H1 (cell line): Measurements from ENCODE around the gene ARHGAP22.

Experiments
- ATF3 ChIP-seq: IDR thresholded peaks from 2 replicates; pipeline ENCODE4 v1.6.1; 2011; ENCODE audit warnings: low read depth, mild to moderate bottlenecking, low read length; ENCODE audit not compliant: insufficient read depth
- CBX5 ChIP-seq: fragments of 300-800, 300-1000 bp; sonication (generic); IDR thresholded peaks from 2 replicates; pipeline ENCODE4 v1.7.1; 2016; ENCODE audit warnings: antibody characterized with exemption, low read length, low read depth
- CREB1 ChIP-seq: IDR thresholded peaks from 2 replicates; pipeline ENCODE4 v1.6.1; 2012; ENCODE audit warnings: inconsistent platforms
- CTCF ChIP-seq, 3 experiments: IDR thresholded peaks; 1 replicate in 2 of 3; 2 replicates in 1 of 3; pipeline versions ENCODE4 v1.5.1 to v1.6.1; 2011; ENCODE audit warnings: low read length in 3 of 3, mild to moderate bottlenecking in 3 of 3, inconsistent platforms in 2 of 3, low read depth in 1 of 3, moderate library complexity in 1 of 3; ENCODE audit not compliant: insufficient read depth in 1 of 3; ENCODE audit errors: control extremely low read depth in 1 of 3
- EZH2 ChIP-seq: fragments of 200-600 bp; sonication (generic); IDR thresholded peaks from 2 replicates; pipeline ENCODE4 v1.7.1; 2012; ENCODE audit warnings: low read depth, mild to moderate bottlenecking, moderate library complexity, low read length, inconsistent platforms; ENCODE audit not compliant: severe bottlenecking
- KDM5A ChIP-seq: fragments of 200-600 bp; IDR thresholded peaks from 2 replicates; pipeline ENCODE4 v1.7.1; 2012; ENCODE audit warnings: mild to moderate bottlenecking, low read length, inconsistent platforms, mixed read lengths
- NRF1 ChIP-seq: IDR thresholded peaks from 2 replicates; pipeline ENCODE4 v1.6.1; 2011; ENCODE audit warnings: mild to moderate bottlenecking, low read depth, low read length, improper control_type of control experiment
- POLR2A ChIP-seq, 2 experiments: IDR thresholded peaks; 1 replicate in 1 of 2; 2 replicates in 1 of 2; pipeline ENCODE4 v1.6.1; 2011; ENCODE audit warnings: low read depth in 2 of 2, low read length in 2 of 2, mild to moderate bottlenecking in 2 of 2; ENCODE audit errors: control extremely low read depth in 1 of 2
- POLR2AphosphoS5 ChIP-seq: IDR thresholded peaks from 2 replicates; pipeline ENCODE4 v1.6.1; 2011; ENCODE audit warnings: low read depth, low read length
- SP2 ChIP-seq: IDR thresholded peaks from 2 replicates; pipeline ENCODE4 v1.6.1; 2012; ENCODE audit warnings: mild to moderate bottlenecking, low read length, inconsistent platforms
- TAF1 ChIP-seq: IDR thresholded peaks from 2 replicates; pipeline ENCODE4 v1.6.1; 2011; ENCODE audit warnings: mild to moderate bottlenecking, low read depth, low read length
- TCF12 ChIP-seq: IDR thresholded peaks from 2 replicates; pipeline ENCODE4 v1.6.1; 2011; ENCODE audit warnings: low read depth, mild to moderate bottlenecking, low read length
- TF ChIP-seq, protein P1 (sequence below): IDR thresholded peaks from 2 replicates; pipeline ENCODE4 v1.6.1; 2011; ENCODE audit warnings: low read length, improper control_type of control experiment

GRCh38 chr10:48533540-48533939, 71.3 kb downstream of the ARHGAP22 start:
- TF ChIP-seq CBX5 (no peak), CTCF (IDR thresholded peaks at IDR 0.05; ENCODE audit: control extremely low read depth in 1 of 3, insufficient read depth in 1 of 3, low read depth in 1 of 3, low read length in 3 of 3) (no peak), SP2 (no peak), POLR2AphosphoS5 (no peak), CREB1 (no peak), POLR2A (IDR thresholded peaks at IDR 0.05; ENCODE audit: control extremely low read depth in 1 of 2, low read depth in 2 of 2, low read length in 2 of 2) (no peak), EZH2 (no peak), KDM5A (no peak), TCF12 (no peak), ATF3 (no peak), NRF1 (no peak), TAF1 (no peak)
- TF ChIP-seq, protein P1, sequence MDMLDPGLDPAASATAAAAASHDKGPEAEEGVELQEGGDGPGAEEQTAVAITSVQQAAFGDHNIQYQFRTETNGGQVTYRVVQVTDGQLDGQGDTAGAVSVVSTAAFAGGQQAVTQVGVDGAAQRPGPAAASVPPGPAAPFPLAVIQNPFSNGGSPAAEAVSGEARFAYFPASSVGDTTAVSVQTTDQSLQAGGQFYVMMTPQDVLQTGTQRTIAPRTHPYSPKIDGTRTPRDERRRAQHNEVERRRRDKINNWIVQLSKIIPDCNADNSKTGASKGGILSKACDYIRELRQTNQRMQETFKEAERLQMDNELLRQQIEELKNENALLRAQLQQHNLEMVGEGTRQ, result no peak
